Measurements from ENCODE around the gene MTAP.

DNA sequence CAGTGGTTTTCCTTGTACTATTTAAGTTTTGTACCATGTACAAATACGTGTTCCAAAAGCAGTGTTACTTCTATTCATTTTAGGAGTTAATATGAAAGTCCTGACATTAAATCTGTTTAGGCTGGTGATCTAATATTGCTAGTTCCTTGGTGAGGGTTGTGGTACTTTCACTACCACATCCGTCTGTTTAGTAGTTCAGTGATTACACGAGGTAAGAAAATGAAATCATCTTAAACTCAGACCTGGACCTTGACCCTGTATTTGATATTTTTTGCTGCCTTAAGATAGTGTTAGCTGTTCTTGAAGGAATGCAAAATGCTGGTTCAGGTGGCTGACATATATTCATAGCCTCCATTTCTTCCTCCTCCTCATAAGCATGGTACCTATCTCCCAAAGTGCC, 50.3 kb downstream of the MTAP start:
- TF ChIP-seq SP1 (IDR thresholded peaks at IDR 0.05; ENCODE audit: low read depth) (no peak), POLR2AphosphoS5 (IDR thresholded peaks at IDR 0.05; ENCODE audit: low read depth, low read length) (no peak), POLR2A (IDR thresholded peaks at IDR 0.05; ENCODE audit: borderline replicate concordance, extremely low read depth, insufficient read depth, insufficient read length) (no peak)
- TF ChIP-seq, protein P1, sequence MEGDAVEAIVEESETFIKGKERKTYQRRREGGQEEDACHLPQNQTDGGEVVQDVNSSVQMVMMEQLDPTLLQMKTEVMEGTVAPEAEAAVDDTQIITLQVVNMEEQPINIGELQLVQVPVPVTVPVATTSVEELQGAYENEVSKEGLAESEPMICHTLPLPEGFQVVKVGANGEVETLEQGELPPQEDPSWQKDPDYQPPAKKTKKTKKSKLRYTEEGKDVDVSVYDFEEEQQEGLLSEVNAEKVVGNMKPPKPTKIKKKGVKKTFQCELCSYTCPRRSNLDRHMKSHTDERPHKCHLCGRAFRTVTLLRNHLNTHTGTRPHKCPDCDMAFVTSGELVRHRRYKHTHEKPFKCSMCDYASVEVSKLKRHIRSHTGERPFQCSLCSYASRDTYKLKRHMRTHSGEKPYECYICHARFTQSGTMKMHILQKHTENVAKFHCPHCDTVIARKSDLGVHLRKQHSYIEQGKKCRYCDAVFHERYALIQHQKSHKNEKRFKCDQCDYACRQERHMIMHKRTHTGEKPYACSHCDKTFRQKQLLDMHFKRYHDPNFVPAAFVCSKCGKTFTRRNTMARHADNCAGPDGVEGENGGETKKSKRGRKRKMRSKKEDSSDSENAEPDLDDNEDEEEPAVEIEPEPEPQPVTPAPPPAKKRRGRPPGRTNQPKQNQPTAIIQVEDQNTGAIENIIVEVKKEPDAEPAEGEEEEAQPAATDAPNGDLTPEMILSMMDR (IDR thresholded peaks at IDR 0.05 in 2 of 3, conservative IDR thresholded peaks at IDR 0.05 in 1 of 3; ENCODE audit: borderline replicate concordance in 1 of 3, insufficient read depth in 1 of 3, low read depth in 2 of 3, low read length in 2 of 3) = no peak

Measured in HCT116 (cell line).